Activated T-cell treated with anti-CD3 and anti-CD28 coated beads for 48 hours (primary cell): ENCODE measurements around the gene SSH2.
"Not testable (repeated sequence)": the region's sequence is repeated elsewhere in the genome, so short reads cannot be mapped to it uniquely, and the experiment has no call there.

Experiments used
- DNase-seq: peaks from one replicate; pipeline ENCODE4 v3.0.0-alpha.2; 2020; ENCODE audit warnings: low read depth

Gene SSH2

DNA sequence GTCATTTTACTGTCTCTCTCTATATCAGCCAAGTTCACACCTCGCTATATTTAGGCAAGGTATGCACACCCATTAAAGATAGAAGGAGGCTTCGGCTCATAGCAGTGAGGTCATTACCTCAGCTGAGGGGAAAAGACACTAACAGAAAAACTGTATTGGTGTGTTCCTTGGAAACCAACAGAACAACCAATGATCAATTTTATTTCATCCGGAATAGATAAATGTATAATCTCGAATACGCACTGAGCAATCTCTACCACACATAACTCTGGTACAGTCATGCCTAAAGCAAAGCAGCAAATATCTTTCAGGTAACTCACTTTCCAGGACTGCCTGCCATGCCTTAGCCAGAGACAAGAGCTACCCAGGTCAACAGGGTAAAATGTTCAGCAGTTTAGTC lies 197.4 kb downstream of the SSH2 start:
- DNase-seq: no peak

DNA sequence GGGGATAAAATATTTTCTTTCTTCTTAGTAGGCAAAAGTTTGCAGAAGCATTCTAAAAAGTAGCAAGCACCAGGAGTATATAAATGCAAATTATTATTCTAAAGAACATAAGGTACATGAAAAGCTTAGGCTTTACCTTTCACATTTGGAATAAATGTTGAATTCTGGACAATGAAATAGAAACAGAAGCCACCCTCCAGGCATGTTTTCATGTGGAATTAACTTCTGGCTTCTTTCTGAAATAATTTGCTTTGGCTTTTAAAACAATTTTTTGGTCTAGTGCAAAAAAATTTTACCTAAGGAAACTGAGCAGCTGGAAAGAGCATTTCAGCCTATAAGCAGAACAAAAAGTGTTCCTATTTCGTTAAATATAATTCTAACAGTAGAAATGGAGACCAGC lies 197.8 kb downstream of the SSH2 start:
- DNase-seq: no peak

DNA sequence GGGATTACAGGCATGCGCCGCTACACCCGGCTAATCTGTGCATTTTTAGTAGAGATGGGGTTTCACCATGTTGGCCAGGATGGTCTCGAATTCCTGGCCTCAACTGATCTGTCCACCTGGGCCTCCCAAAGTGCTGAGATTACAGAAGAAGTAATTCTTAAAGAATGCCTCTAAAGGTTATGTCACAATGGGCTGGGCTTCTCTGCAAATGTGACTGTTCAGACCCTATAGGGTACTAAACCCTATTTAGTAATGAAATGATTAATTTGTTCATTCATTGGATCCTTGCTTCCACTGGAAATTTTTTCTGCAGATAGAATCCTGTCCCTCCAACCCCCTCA lies 198.5 kb downstream of the SSH2 start:
- no peak for DNase-seq

DNA sequence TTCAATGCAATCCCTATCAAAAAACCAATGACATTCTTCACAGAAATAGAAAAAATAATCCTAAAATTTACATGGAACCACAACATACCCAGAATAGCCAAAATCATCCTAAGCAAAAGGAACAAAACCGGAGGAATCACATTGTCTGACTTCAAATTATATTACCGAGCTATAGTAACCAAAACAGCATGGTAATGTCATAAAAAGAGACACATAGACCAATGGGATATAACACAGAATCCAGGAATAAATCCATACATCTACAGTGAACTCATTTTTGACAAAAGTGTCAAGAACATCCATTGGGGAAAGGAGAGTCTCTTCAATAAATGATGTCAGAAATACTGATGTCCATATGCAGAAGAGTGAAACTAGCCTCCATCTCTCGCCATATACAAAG lies 201.5 kb downstream of the SSH2 start:
- no peak for DNase-seq

DNA sequence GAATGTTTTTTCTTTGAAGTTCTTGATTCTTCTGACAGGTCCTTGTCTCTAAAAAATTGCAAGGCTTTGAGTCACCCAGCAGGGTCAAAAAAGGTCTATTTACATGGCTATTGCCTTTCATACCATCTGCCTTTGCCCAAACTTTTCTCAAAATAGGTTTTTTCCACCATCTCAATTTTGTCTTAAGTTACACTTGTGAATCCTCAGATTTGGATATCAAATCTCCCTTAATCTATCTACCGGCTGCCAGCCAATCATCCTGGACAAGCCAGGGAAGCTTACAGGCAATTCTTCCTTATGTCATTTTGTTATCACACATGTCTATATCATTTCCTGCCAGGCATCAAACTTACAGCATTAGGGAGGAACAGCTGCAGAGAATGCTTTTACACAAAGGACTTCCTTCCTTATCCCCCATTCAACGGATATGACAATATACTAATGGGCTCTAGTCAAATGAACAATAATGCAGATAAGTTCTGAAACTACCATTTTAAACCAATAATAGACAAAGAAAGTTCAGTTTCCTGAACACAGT lies 203.2 kb downstream of the SSH2 start:
- no peak for DNase-seq

DNA sequence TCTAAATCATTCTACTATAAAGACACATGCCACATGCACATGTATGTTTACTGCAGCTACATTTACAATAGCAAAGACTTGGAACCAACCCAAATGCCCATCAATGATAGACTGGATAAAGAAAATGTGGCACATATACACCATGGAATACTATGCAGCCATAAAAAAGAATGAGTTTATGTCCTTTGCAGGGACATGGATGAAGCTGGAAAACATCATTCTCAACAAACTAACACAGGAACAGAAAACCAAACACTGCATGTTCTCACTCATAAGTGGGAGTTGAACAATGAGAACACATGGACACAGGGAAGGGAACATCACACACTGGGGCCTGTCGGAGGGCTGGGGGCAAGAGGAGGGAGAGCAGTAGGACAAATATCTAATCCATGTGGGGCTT lies 204.6 kb downstream of the SSH2 start:
- not testable (repeated sequence) for DNase-seq

DNA sequence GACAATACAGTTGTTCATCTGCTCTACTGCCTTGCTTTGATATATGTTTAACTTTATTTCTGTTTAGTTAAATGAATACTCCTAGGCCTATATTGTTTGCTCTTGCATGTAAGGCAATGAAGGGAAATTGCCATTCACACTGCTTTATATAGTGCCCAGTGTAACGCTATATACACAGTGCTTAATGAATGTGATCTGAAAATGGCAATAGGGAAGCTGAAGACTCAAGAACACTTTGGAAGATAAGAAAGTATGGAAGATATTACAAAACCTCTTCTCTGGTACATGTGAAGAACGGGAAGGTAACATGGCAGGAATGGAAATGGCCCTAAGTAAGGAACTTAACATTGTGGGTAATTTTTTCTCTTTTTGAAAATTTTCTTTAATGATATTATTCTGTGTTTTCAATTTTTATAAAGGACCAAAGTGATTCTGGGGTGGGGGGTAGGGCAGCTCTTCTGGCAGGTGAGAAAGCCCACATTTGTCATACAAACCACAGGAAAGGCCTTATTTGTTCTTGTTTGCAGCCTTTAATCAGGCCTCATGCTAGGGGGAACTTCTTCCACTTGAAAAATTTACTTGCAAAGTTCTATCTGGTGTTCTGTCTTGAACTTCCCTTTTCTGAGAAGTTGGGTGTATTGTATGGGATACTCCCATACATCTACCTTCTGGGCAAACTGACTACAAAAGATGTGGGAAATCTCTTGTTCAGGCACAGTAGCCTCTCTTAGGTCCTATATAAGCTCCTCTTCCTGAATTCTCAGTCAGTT lies 206.6 kb downstream of the SSH2 start:
- no peak for DNase-seq

DNA sequence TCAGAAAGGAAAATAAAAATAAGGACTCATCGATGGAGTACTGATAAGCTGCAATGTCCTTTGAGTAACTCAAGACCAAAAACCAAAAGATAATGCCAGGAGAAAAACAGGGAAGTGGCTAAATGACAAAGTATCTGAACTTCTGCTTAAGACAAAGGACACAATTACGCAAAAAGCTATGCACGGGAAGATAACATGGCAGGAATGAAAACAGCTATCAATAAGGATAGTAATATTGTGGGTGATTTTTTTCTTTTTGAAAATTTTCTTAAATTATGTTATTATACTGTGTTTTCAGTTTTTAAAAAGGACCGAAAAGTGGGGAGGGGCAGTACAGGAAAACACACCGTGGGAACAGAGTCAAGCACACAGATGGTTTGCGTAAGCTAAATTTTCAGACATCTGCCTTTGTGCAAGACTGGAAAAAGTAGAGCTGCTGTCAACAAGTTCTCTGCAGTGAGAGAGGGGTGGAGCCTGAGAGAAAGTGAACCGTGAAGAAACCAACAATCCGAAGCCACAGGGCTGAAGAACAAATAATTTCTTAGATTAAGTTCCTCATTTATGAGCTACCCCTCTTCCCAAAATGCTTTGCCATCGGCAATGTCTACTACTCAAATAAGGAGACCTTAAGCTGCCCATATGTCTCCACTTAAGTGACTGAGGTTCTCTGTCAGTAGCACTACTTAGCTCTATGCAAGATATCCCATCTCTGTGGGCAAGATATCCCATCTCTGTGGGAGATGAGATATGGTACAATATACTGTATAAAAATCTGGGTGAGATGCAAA lies 207.4 kb downstream of the SSH2 start:
- no peak for DNase-seq

DNA sequence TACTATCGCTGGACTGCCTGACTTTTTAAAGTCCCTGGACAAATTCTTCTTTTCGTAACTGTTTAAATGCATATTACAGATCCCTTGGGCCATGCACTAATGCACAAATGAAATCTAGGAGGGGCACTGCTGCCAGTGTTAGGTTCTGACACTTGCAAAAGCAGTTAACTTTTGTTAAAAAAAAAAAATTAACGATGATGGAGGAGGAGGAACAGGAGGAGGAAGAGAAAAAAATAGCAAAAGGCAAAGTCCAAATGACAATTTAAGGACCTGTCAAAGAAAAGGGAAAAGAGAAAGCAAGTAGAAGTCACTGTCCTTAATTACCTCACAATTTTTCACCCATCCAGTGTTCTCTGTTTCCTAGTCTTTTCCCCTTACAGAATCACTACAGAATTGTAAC lies 209.5 kb downstream of the SSH2 start:
- DNase-seq: no peak

DNA sequence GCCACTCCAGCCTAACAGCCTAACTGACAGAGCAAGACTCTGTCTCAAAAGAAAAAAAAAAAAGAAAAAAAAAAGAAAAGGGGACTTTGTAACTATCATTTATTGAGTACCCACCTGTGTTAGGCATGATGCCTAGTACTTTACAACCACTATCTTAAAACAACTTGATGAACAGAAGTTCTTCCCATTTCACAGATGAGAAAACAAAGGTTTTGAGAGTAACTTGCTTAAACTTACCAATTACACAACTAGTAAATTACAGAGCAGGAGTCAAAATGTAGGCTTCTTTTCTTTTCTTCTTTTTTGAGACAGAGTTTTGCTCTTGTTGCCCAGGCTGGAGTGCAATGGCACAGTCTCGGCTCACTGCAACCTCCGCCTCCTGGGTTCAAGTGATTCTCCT lies 210.6 kb downstream of the SSH2 start:
- no peak for DNase-seq

DNA sequence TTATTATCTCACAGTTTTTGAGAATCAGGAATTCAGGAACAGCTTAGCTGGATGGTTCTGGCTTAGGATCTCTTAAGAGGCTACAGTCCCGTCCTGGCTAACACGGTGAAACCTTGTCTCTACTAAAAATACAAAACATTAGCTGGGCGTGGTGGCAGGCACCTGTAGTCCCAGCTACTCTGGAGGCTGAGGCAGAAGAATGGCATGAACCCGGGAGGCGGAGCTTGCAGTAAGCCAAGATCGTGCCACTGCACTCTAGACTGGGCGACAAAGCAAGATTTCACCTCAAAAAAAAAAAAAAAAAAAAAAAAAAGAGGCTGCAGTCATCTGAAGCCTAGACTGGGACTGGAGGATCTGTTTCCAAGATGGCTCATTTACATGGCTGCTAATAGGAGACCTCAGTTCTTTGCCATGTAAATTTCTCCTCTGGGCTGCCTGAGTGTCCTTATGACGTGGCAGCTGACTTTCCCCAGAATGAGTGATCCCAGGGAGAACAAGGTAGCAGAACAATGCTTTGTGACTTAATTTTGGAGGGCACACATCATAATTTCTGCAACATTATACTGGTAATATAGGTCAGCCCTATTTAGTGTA lies 211.5 kb downstream of the SSH2 start:
- DNase-seq: no peak

DNA sequence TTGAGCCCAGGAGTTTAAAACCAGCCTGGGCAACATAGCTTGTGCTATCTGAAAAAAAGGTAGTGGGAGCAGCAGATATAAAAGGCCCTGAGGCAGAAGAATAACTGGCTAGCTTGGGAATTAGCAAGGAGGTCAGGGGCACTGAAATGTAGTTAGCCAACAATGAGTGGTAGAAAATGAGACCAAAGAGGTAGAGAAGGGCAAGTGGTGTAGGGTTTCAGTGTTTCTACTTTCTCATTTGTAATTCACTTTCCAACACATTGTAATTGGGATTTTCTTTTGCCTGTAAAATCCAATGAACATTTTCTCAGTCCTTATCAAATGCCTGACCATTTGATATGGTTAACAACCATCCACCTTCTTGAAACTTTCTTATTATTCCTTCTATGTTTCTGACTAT lies 212.2 kb downstream of the SSH2 start:
- DNase-seq: no peak

DNA sequence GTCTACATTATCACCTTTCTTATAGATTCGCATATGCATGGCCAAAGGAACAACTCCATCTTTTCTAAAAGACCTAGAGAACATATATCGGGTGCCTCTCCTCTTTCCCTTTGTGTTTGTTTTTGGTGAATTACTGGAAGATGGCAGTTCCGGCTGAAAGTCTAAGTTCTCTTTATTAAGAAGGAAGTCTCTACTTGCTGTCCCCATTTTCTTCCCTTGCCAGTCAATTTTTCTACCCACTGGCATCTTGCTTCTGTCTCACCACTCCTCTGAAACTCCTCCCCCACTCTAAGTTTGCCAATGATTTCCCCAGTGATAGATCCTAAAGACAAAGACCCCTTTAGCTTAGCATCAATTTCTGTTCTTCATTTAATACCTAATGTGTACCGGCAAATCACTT lies 213.5 kb downstream of the SSH2 start:
- no peak for DNase-seq

DNA sequence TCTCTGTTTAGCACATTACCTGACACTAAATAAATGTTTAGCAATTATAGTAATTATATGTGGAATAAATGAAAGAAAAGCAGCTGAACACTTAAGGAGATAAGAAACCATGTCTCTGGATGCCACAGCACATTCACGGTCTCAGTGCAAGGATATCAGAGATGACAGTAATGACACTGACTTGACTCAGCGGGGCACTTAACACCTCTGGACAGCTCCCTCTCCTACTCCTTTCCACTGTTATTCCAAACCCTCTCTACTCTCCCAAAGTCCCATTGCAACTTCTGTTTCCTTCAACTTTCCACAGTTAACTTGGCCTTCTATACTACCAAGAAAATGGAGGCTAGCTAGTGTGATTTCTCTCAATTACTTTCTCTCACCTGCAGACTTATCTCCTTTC lies 214.3 kb downstream of the SSH2 start:
- DNase-seq: no peak

DNA sequence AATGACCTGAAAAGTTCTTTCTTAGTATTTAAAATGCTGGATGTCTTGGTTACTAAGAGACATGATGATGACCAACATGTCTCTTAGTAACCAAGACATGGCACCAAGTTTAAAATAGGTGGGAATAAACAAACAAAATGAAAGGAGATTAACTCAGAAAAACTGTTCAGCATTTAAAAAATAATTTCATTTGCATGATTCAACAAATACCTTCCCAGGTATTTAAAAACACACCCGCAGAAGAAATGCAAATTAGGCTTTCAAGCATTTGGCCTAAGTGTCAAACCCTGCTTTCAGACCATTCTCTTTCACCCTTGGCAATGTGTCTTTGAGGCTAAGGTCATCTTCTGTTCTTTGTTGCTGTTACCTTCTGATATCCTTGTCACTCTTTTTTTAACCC lies 215.9 kb downstream of the SSH2 start:
- DNase-seq: no peak

DNA sequence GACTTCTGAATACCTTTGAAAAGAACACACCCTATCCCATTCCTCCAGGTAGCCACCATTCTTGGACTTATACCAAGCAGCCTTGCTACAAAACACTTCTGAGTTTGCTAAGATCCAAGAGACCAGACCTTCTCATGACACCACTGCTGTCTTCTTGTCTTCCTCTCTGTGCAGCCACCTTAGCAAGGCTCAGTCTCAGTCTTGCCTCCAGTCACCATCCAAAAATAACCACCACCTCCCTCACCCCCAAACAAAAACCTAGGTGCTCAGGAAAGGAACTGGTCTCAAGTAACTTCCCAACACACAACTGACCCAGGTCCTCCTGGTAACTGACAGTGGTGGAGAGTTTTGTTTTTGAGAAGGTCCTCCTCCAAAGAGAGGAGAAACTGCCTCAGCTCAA lies 216.4 kb downstream of the SSH2 start:
- DNase-seq: no peak

DNA sequence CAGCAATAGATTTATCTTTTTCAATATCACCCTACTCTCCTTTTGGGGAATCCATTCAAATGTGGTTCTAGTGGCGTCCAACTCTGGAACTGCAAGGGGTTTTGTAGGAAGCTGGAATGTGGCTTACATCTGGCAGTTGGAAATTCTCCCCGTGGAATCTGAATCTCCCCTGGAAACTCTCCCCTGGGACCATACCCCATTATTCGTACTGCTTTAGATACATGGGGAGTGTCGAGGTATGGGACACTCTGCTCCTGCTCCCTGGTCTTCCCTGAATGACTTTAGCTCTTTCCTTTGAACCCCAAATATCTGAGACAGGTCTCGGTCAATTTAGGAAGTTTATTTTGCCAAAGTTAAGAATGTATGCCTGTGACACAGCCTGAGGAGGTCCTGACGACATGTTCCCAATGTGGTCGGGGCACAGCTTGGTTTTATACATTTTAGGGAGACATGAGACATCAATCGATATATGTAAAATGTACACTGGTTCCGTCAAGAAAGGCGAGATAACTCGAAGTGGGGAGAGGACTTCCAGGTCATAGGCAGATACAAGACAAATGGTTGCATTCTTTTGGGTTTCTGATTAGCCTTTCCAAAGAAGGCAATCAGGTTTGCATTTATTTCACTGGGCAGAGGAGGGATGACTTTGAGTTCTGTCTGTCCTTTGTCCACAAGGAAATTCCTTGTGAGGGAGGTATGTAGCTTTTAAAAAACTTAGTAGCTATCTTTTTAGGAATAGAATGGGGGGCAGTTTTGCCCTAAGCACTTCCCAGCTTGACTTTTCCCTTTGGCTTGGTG lies 218.2 kb downstream of the SSH2 start:
- no peak for DNase-seq

DNA sequence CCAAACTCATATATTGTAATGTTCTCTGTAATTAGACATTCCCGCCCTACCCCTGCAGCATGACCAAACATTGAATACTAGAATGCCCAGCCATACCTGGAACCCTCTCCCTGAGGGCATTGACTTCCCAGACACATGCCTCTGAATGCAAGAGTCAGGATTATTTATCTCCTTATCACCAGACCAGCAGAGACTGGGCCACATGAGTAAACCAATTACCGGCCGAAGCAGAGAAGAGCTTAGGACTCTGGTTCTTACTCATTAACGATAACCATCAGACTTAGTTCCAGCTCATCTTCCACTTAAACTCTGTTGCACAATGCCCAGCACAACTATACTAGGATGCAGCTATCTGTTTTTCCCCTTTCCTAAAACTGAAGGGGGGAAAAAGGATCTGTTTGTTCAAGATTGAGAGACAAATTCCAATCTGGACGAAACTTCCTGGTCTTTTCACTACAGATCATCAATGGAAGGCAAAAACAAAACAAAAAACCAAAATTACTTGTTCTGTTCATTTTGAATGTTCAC lies 219.1 kb downstream of the SSH2 start:
- DNase-seq: no peak

DNA sequence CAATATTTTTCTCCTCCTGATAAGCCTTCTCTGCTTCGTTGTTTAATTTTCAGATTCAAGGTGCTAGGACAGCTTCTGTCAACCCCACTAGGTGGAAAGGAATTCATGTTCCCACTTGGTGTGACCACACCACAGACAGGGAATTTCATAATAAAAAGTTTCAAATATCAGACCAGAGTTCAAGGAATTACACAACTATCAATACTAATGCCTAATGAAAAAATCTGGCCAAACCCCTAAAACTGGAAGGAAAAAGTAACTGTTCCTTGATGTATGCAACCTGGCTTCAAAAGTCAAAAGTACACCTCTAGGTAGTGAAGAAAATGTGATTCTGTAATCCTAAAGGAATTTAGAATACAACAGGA lies 219.5 kb downstream of the SSH2 start:
- no peak for DNase-seq

DNA sequence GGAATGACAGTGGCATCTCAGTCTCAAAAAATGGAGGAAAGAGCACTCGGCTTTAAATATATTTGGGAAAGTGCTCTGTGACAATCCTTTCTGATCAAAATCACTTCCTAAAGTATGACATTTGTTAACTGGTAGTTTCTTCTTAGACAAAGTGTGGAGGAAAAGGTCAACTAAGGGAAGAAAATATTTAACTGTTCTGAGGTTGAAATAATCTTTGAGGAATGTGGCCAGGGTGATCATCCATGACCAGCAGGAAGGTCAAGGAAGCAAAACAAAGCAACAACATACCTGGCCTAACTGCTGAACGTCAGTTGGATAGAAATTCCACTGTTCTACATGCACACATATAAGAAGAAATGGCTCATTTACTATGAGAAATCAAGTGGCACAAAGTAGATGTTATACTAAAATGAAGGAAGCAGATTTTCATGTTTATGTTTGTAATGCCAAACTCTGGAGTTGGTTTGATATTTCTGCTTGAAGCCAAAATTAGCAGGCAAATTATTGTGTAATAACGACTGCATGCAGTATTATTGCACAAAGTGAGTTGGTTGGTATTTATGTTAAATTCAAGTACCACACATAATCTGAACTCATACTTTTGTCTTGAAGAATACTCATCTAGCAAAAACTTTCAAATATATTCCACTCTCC lies 220.0 kb downstream of the SSH2 start:
- DNase-seq: no peak

DNA sequence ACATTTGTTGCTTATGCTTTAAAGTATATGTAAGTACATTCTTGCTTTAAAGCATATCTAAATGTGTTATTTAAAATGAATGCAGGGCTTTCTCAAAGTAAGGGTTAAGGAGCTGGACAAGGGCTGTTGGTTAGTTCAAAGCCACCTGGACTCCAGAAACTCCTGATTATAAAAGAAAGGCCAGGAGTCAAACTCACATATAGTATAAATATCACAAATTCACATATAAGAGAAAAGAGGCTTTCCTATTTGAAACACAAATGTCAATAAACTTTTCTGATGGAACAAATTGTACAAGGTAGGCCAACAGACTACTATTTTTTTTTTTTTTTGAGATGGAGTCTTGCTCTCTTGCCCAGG lies 222.8 kb downstream of the SSH2 start:
- no peak for DNase-seq

DNA sequence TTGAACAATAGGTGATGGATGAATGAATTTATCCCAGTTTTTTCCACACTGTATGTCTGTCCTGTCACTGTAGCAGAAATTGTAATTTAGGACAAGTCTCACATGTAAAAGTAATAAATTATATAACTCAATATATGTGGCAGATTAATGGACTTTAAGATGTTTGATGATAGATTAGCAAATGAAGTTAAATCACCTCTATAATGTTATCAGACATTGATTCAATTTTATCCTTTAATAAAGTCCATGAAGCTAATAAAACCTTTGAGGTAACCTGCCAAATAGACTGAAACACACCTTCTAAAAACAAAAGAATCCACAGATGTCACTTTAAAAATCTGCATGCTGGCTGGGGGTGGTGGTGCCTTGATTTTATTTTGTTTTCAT lies 224.0 kb downstream of the SSH2 start:
- no peak for DNase-seq
